GM23248 (cell line): ENCODE measurements around the gene PPP4R2. TPM values are rescaled to one million over a fixed set of nuclear protein-coding genes. Genes with fewer than 3 reads are reported as not detected.
A peak's percentile ranks its signal among the peaks of the same experiment; 100 is the strongest.

ENCODE experiments used
- DNase-seq: peaks from one replicate; pipeline ENCODE4 v3.0.0-alpha.2; 2015
- H2AFZ ChIP-seq: fragments of 200-600 bp; sonication (generic); 2 replicates; pipeline ENCODE4 v1.6.1; 2016; ENCODE audit warnings: antibody characterized with exemption
- H3F3A ChIP-seq: fragments of 200-600 bp; sonication (generic); 2 replicates; pipeline ENCODE4 v1.6.1; 2016; ENCODE audit warnings: mild to moderate bottlenecking, antibody characterized with exemption, mixed run types; ENCODE audit not compliant: insufficient read depth
- H3K27ac ChIP-seq: fragments of 200-600 bp; sonication (generic); 2 replicates; pipeline ENCODE4 v1.5.1; 2016; ENCODE audit warnings: mild to moderate bottlenecking
- H3K27me3 ChIP-seq: fragments of 200-600 bp; sonication (generic); replicated peaks from 2 replicates; pipeline ENCODE4 v1.6.1; 2016; ENCODE audit warnings: mild to moderate bottlenecking; ENCODE audit not compliant: insufficient read depth
- H3K36me3 ChIP-seq: fragments of 200-600 bp; sonication (generic); 2 replicates; pipeline ENCODE4 v1.6.1; 2016; ENCODE audit warnings: low read depth, mild to moderate bottlenecking
- H3K4me1 ChIP-seq: fragments of 200-600 bp; sonication (generic); 2 replicates; pipeline ENCODE4 v1.6.1; 2016; ENCODE audit warnings: mild to moderate bottlenecking; ENCODE audit not compliant: insufficient read depth
- H3K4me2 ChIP-seq: fragments of 200-600 bp; sonication (generic); one replicate; pipeline ENCODE4 v1.6.1; 2016; ENCODE audit warnings: mild to moderate bottlenecking; ENCODE audit not compliant: unreplicated experiment
- H3K4me3 ChIP-seq: fragments of 200-600 bp; sonication (generic); 2 replicates; pipeline ENCODE4 v1.5.1; 2016; ENCODE audit warnings: mild to moderate bottlenecking
- H3K79me2 ChIP-seq: fragments of 200-600 bp; sonication (generic); 2 replicates; pipeline ENCODE4 v1.6.1; 2016; ENCODE audit warnings: mild to moderate bottlenecking; ENCODE audit not compliant: insufficient read depth
- H3K9ac ChIP-seq: fragments of 200-600 bp; sonication (generic); 2 replicates; pipeline ENCODE4 v1.6.1; 2016; ENCODE audit warnings: mild to moderate bottlenecking
- H3K9me2 ChIP-seq: fragments of 200-600 bp; sonication (generic); 2 replicates; pipeline ENCODE4 v1.6.1; 2016; ENCODE audit warnings: mixed run types, mild to moderate bottlenecking, moderate library complexity; ENCODE audit not compliant: insufficient read depth
- H3K9me3 ChIP-seq: fragments of 200-600 bp; sonication (generic); one replicate; pipeline ENCODE4 v1.6.1; 2017; ENCODE audit warnings: low read depth
- H4K20me1 ChIP-seq: fragments of 200-600 bp; sonication (generic); 2 replicates; pipeline ENCODE4 v1.6.0; 2016; ENCODE audit not compliant: insufficient read depth
- EZH2 ChIP-seq: fragments of 200-600 bp; sonication (generic); IDR thresholded peaks from 2 replicates; pipeline ENCODE4 v1.6.1; 2018; ENCODE audit warnings: antibody characterized with exemption, mild to moderate bottlenecking; ENCODE audit not compliant: insufficient read depth, poor library complexity, severe bottlenecking
- EZH2phosphoT487 ChIP-seq: fragments of 200-600 bp; sonication (generic); IDR thresholded peaks from 2 replicates; pipeline ENCODE4 v1.6.1; 2018; ENCODE audit warnings: antibody characterized with exemption, moderate library complexity, mild to moderate bottlenecking, low read depth; ENCODE audit not compliant: insufficient read depth
- WGBS, 2 experiments: methylation state at CpG; one replicate each; pipeline ENCODE4 v1.1.6; 2015 to 2017; ENCODE audit warnings: low lambda C conversion rate in 2 of 2, low coverage in 1 of 2; ENCODE audit errors: missing lambda C conversion rate in 2 of 2; 5-methylcytosine and 5-hydroxymethylcytosine counted together
- in situ Hi-C: fragments of 300-500 bp; cut with MboI; formaldehyde crosslinking; loops from 2 replicates; pipeline ENCODE4 v1.15.0; 2020
- polyA plus RNA-seq: library from polyadenylated mRNA; unstranded; fragments of >200 nt; fragmentation: Nextera tagmentation; extraction: Ambion mirVana; gene quantifications from 2 replicates; pipeline ENCODE4 v1.2.1, GENCODE V29; 2016
- total RNA-seq: library from RNA; depleted of rRNA; stranded (reverse); fragments of >200 nt; shearing (Covaris generic); gene quantifications from 2 replicates; pipeline ENCODE4 v1.2.3, GENCODE V29; 2014

PPP4R2 gene
- total and polyA plus RNA-seq, 2 experiments from 2014 or later, result 31.6 to 46.6 TPM

DNA sequence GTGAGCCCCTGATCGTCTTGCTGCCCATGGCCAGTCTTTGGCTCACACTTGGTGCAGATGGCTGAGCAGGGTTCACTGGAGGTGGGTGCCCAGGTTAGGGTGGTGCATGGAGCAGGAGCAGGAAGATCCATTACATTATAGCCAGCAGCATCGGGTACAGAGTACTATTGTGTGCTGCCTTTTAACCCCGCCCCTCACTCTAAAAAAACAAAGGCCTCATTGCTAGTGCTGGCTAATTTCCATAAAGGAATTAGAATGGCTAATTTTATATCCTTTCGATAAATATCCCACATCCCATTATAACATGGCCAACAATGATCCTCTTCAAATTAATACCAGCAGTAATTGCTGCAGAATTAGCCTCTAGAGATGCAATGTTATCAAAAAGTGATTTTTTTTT, 45.8 kb upstream of the PPP4R2 start:
- no peak overlapping the region for H3K4me3 ChIP-seq
- in situ Hi-C loops, result no loop called here
- no peak overlapping the region for H2AFZ ChIP-seq
- no peaks in the 10 kb centered on the region for H3K79me2 ChIP-seq
- no peaks in the 10 kb centered on the region for H4K20me1 ChIP-seq
- TF ChIP-seq EZH2 (no peak), EZH2phosphoT487 (no peak)
- peaks cover 2% of the 10 kb centered on the region for H3K4me1 ChIP-seq
- H3K9me3 ChIP-seq, result no peaks in the 10 kb centered on the region
- no peaks in the 10 kb centered on the region for H3K36me3 ChIP-seq
- H3K9ac ChIP-seq, result no peak overlapping the region
- no peaks in the 10 kb centered on the region for H3K27me3 ChIP-seq
- no peaks in the 10 kb centered on the region for H3K9me2 ChIP-seq
- no peak overlapping the region for H3K27ac ChIP-seq
- H3F3A ChIP-seq, result peaks cover 6% of the 10 kb centered on the region
- 79 to 83% methylated on average over 4 of the region's 4 CpGs for WGBS, 2 experiments
- no peak overlapping the region for H3K4me2 ChIP-seq
- DNase-seq, result no peak

DNA sequence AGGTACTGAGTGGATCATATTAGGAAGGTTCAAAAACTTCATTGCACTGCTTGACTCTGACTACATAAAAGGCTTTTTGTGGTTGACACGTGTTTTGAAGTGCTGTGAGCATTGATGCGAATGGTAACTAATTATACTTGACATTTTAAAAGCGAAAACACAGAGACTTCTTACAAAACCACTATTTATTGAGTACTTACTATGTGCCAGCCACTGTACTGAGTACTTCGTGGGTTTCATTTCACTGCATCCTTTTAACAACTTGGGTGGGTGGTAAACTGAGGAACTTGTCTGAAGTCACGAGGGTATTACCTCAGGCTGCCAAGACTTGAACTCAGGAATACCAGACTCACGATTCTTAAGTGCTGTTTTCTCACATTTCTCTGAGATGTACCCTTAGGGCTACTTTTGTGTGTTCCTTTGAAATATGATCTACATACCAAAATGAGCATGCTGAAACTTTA, 45.3 kb upstream of the PPP4R2 start:
- no peaks in the 10 kb centered on the region for H3K9me3 ChIP-seq
- H3K79me2 ChIP-seq, result no peaks in the 10 kb centered on the region
- H3F3A ChIP-seq, result 0 out of 2 replicates have a peak, but pooled peaks cover 1% of the 10 kb centered on the region
- no peaks in the 10 kb centered on the region for H3K4me1 ChIP-seq
- no peak overlapping the region for H3K4me3 ChIP-seq
- no peaks in the 10 kb centered on the region for H4K20me1 ChIP-seq
- H3K9me2 ChIP-seq, result no peaks in the 10 kb centered on the region
- no peak for DNase-seq
- H3K4me2 ChIP-seq, result no peak overlapping the region
- no peak overlapping the region for H3K27ac ChIP-seq
- H2AFZ ChIP-seq, result no peak overlapping the region
- no peaks in the 10 kb centered on the region for H3K27me3 ChIP-seq
- 72 to 77% methylated on average over 6 of the region's 6 CpGs for WGBS, 2 experiments
- no peaks in the 10 kb centered on the region for H3K36me3 ChIP-seq
- no peak overlapping the region for H3K9ac ChIP-seq
- in situ Hi-C loops, result no loop called here
- TF ChIP-seq EZH2phosphoT487, result no peak
- no peak for TF ChIP-seq EZH2

DNA sequence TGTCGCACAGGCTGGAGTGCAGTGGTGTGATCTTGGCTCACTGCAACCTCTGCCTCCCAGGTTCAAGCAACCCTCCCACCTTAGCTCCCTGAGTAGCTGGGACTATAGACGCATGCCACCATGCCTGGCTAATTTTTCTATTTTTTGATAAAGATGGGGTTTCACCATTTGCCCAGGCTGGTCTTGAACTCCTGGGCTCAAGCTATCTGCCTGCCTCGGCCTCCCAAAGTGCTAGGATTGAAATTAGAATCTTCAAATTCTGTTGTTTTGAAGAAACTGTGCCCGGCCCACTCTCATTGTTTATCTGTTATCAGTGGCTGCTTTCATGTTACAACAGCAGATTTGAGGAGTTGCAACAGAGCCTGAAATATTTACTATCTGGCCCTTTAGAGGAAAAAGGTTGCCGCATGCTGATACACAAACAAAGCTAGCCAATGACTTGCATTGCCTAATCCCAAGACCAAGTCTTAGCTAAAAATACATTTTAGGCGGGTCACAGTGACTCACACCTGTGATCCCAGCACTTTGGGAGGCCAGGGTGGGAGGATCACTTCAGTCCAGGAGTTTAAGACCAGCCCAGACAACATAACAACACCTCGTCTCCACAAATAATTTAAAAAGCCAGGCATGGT, 43.2 kb upstream of the PPP4R2 start:
- Histone ChIP-seq H4K20me1 (no peaks in the 10 kb centered on the region), H2AFZ (no peak overlapping the region), H3K4me1 (no peaks in the 10 kb centered on the region), H3K79me2 (no peaks in the 10 kb centered on the region), H3K36me3 (no peaks in the 10 kb centered on the region), H3K27me3 (no peaks in the 10 kb centered on the region), H3K9me2 (no peaks in the 10 kb centered on the region), H3K9ac (no peak overlapping the region), H3K9me3 (no peaks in the 10 kb centered on the region), H3F3A (no peaks in the 10 kb centered on the region), H3K4me2 (no peak overlapping the region), H3K27ac (no peak overlapping the region), H3K4me3 (no peak overlapping the region)
- in situ Hi-C loops, result no loop called here
- WGBS, 2 experiments, result 89 to 93% methylated on average over 7 of the region's 7 CpGs
- TF ChIP-seq EZH2phosphoT487, result no peak
- TF ChIP-seq EZH2, result no peak
- DNase-seq, result peak; percentile 32

DNA sequence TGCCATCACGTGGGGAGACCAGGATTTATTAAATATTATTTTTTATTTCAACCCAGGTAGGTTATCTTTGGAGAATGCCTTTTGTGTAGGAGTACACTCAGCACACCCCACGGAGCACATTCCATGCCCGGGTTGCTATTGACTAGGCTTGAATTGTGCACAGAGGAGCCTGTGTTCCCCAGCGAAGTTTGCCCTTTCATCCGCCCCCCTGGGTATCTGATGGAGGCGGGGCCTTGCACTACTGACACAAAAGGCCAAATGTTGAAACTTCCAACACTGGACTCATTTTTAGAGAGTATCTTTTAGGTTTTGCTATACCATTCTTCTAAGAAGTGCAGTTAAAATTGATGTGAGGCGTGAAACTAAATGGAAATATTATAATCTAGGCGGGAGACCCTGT, 39.3 kb upstream of the PPP4R2 start:
- H3K9ac ChIP-seq, result no peak overlapping the region
- H3K9me3 ChIP-seq, result no peaks in the 10 kb centered on the region
- no peaks in the 10 kb centered on the region for H3F3A ChIP-seq
- H3K9me2 ChIP-seq, result no peaks in the 10 kb centered on the region
- WGBS, 2 experiments, result 91 to 95% methylated on average over 8 of the region's 8 CpGs
- no peak overlapping the region for H3K27ac ChIP-seq
- H3K36me3 ChIP-seq, result no peaks in the 10 kb centered on the region
- H3K4me3 ChIP-seq, result no peak overlapping the region
- H2AFZ ChIP-seq, result no peak overlapping the region
- DNase-seq, result no peak
- H3K79me2 ChIP-seq, result no peaks in the 10 kb centered on the region
- H3K27me3 ChIP-seq, result no peaks in the 10 kb centered on the region
- in situ Hi-C loops, result no loop called here
- no peaks in the 10 kb centered on the region for H4K20me1 ChIP-seq
- no peaks in the 10 kb centered on the region for H3K4me1 ChIP-seq
- no peak overlapping the region for H3K4me2 ChIP-seq
- TF ChIP-seq EZH2, result no peak
- no peak for TF ChIP-seq EZH2phosphoT487

DNA sequence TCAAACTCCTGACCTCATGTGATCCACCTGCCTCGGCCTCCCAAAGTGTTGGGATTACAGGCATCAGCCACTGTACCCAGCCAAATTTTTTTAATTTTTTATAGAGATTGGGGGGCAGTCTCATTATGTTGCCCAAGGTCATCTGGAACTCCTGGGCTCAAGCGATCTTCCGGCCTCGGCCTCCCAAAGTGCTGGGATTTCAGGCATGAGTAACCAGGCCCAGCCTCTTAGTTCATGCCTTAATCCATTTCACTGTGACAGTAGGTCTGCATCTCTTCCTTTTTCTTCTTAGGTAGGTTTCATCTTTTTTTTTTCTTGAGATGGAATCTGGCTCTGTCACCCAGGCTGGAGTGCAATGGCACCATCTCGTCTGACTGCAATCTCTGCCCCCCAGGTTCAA, 37.3 kb upstream of the PPP4R2 start:
- H3K9me3 ChIP-seq, result no peaks in the 10 kb centered on the region
- no peak overlapping the region for H3K4me2 ChIP-seq
- no peak overlapping the region for H3K27ac ChIP-seq
- H3K9ac ChIP-seq, result no peak overlapping the region
- no peak overlapping the region for H2AFZ ChIP-seq
- no peaks in the 10 kb centered on the region for H3F3A ChIP-seq
- no peak overlapping the region for H3K4me3 ChIP-seq
- no peaks in the 10 kb centered on the region for H3K27me3 ChIP-seq
- no peaks in the 10 kb centered on the region for H4K20me1 ChIP-seq
- 92 to 96% methylated on average over 5 of the region's 5 CpGs for WGBS, 2 experiments
- no peaks in the 10 kb centered on the region for H3K36me3 ChIP-seq
- DNase-seq, result no peak
- no peaks in the 10 kb centered on the region for H3K79me2 ChIP-seq
- in situ Hi-C loops, result no loop called here
- TF ChIP-seq EZH2, result no peak
- TF ChIP-seq EZH2phosphoT487, result no peak
- no peaks in the 10 kb centered on the region for H3K9me2 ChIP-seq
- H3K4me1 ChIP-seq, result no peaks in the 10 kb centered on the region
